NCI-H2081 treated with DMSO at 0.1 percent for 48 hours (cell line): ENCODE results near the gene LOC128125822.
"Not testable (repeated sequence)": the region's sequence is repeated elsewhere in the genome, so short reads cannot be mapped to it uniquely, and the experiment has no call there.

ENCODE experiments used
- DNase-seq: peaks from one replicate; lab custom pipeline; 2025; lab: John Stamatoyannopoulos, UW

Gene LOC128125822

GRCh38 chr6:63582579-63583231, 10.4 kb downstream of the LOC128125822 start:
- no peak for DNase-seq

- no peak for DNase-seq
Observed at GRCh38 chr6:63584125-63584514, 11.8 kb downstream of the LOC128125822 start.

GRCh38 chr6:63584566-63584965, 12.3 kb downstream of the LOC128125822 start:
- DNase-seq: no peak

- DNase-seq: not testable (repeated sequence)
Observed at GRCh38 chr6:63585652-63586051, 13.4 kb downstream of the LOC128125822 start.

GRCh38 chr6:63589952-63590411, 17.7 kb downstream of the LOC128125822 start:
- no peak for DNase-seq

GRCh38 chr6:63592886-63593285, 20.6 kb downstream of the LOC128125822 start:
- DNase-seq: no peak

GRCh38 chr6:63597141-63598048, 25.1 kb downstream of the LOC128125822 start:
- no peak for DNase-seq

GRCh38 chr6:63598049-63599036, 26.1 kb downstream of the LOC128125822 start:
- peak; percentile 38 for DNase-seq

- DNase-seq: no peak
Observed at GRCh38 chr6:63599243-63599642, 27.0 kb downstream of the LOC128125822 start.

- DNase-seq: no peak
Observed at GRCh38 chr6:63600136-63600535, 27.9 kb downstream of the LOC128125822 start.

GRCh38 chr6:63609231-63609630, 37.0 kb downstream of the LOC128125822 start:
- DNase-seq: no peak

GRCh38 chr6:63610944-63611343, 38.7 kb downstream of the LOC128125822 start:
- DNase-seq: no peak

- no peak for DNase-seq
Observed at GRCh38 chr6:63611560-63611959, 39.3 kb downstream of the LOC128125822 start.

GRCh38 chr6:63615590-63615989, 43.3 kb downstream of the LOC128125822 start:
- DNase-seq: no peak
